Adipose tissue (tissue), 3 donors: ENCODE results near the gene SAMD4A. TPM values are rescaled to one million over a fixed set of nuclear protein-coding genes. Genes with fewer than 3 reads are reported as not detected.
"Not testable (repeated sequence)": the region's sequence is repeated elsewhere in the genome, so short reads cannot be mapped to it uniquely, and the experiment has no call there.

Experiments used
- H3K27ac ChIP-seq: one replicate; pipeline ENCODE4 v1.5.1; 2013; ENCODE audit warnings: low read depth, low read length
- WGBS, 3 donors: extraction: QIAGEN DNeasy Blood & Tissue Kit; methylation state at CpG; one replicate each; pipeline ENCODE4 v1.1.7; 2013; 5-methylcytosine and 5-hydroxymethylcytosine counted together
- polyA plus RNA-seq, 3 donors: library from polyadenylated mRNA; stranded (reverse); fragments of 200-250 nt; gene quantifications; one replicate each; pipeline ENCODE4 v1.2.3, GENCODE V29; 2013
- donor health status: healthy with polysubstance abuse.
- donor health status: Bipolar disorder and iron deficiency.
- donor health status: healthy.

SAMD4A gene
- polyA plus RNA-seq, 3 donors: 2.5 to 23.8 (median 11.9) TPM

DNA sequence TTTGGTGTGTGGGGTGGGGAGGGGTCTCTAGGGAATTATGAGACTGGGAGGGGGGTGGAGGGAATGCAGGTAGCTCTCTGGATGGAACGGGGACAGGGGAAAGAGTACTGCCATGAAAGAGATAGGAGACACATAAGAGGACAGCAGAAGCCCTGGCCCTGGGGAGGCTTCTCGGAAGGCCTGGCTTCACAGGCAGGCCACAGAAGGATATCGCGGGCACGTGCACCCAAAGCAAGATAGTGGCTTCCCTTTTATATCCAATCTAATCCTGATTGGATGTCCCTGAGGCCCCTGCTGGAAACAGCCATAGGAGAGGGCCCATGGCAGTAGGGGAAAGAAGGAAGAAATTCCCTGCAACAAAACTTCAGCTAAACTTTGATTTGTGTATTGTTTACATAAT is 222.2 kb downstream of the SAMD4A start:
- no peak overlapping the region for H3K27ac ChIP-seq
- 88 to 96% (median 93%) methylated on average over 5 of the region's 5 CpGs for WGBS, 3 donors

DNA sequence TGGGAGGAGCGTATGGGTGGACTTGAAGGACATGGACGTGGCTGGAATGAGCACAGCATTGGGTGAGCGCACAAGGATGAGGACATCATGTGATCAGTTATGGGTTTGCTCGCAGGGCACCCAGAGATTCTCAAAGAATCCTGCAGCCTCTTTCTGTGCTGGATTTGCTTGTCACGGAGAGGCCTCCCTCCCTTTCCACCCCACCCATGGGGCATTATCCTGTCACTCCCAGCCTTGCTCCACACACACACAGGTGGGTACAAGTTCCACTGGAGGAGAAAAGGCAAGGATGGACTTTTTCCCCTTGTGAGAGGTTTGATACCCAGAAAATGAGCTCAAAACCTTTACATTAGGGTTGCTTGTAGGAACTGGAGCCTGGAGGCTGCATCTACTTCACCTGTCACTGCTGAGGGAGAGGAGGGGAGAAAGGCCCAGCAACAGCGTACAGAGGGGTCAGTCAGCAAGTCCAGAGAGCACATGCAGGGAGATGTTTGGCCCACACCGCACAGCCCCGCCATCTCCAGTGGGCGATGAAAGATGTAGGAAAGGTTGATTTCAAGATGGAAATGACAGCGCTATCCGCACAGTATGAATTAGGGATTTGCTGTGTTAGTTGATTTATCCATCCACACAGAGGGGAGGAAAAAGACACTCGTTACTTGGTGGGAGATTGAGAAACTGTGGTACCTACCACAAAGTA is 223.0 kb downstream of the SAMD4A start:
- WGBS, 3 donors: 92 to 97% (median 93%) methylated on average over 12 of the region's 12 CpGs
- no peak overlapping the region for H3K27ac ChIP-seq

DNA sequence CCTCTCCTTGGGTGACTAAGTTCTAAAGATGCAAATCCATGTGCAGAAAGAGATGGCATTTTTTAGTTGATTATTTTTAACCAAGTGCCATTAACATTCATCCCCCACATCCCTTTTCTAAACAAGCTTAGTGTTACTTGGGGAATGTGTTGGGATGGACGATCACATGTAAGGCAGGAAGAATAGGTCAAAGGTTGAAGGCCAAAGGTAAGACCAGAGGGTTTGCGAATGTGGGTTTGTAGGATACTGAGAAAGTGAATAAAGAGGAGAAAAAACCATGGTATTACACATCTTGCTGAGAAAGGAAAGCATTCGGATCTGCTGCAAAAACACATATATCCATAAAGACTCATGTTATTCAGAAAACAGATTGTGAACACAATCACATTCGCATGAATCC is 224.1 kb downstream of the SAMD4A start:
- 86 to 94% (median 93%) methylated on average over 4 of the region's 4 CpGs for WGBS, 3 donors
- H3K27ac ChIP-seq: no peak overlapping the region

DNA sequence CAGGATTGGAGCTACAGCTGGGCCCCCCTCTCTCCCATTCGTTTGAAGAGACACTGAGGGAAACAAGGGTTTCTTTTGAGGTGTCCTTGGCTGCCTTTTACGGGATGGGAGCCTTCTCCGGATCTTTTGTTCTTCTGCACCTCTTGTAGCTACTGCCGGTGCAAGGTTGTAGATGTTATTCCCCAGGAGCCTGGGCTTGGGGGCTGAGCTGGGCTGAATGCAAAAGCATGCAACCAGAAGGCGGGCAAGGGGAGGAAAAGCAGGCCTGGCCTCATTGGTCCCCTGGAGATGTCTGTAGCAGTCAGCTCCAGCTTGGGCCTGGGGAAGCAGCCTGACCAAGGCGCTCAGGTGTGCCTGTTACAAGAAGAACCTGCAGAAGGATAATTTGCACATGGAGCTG is 225.4 kb downstream of the SAMD4A start:
- WGBS, 3 donors: 82 to 88% (median 84%) methylated on average over 6 of the region's 6 CpGs

DNA sequence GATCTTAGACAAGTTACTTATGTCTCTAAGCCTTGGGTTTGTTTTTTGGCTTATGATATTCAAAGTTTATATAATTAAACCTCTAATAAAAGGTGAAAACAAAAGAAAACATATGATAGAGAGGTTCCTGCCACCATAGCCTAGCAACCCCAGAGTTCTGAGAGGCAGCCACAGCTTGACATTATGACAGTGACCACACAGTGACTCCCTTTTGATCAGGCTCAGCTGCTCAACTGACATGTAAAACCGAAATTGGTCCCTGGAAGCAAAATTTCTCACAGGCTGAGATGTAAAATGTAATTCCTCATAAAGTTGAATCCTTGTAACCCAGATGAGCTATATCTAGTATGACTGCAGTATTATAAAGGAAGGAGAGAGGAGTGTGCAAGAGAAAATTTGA is 227.2 kb downstream of the SAMD4A start:
- 47 to 63% (median 59%) methylated on average over 1 of the region's 1 CpG for WGBS, 3 donors
- H3K27ac ChIP-seq: no peak overlapping the region

More for the DNA sequence above, 225.4 kb downstream of the SAMD4A start:
- H3K27ac ChIP-seq: no peak overlapping the region

DNA sequence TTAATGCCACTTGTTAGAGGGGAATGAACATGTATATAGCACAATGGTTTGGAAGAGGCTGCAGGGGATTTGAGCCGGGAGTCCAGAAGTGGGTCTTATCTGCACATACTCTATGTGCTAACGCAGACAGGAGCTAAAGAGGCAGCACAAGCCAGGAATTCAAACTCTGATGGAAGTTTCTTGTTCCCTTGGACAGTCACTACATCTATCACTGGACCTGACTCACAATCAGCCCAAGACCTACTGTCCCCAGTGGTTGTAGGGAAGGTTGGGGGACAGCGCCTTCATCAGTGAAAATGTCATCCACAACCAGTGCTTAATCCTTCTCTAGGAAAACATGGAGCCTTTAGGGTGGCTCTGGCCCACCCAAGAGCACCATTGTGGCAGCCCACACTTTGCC is 227.9 kb downstream of the SAMD4A start:
- H3K27ac ChIP-seq: no peak overlapping the region
- whole genome bisulfite sequencing, 3 donors: 92% methylated on average over 3 of the region's 3 CpGs

DNA sequence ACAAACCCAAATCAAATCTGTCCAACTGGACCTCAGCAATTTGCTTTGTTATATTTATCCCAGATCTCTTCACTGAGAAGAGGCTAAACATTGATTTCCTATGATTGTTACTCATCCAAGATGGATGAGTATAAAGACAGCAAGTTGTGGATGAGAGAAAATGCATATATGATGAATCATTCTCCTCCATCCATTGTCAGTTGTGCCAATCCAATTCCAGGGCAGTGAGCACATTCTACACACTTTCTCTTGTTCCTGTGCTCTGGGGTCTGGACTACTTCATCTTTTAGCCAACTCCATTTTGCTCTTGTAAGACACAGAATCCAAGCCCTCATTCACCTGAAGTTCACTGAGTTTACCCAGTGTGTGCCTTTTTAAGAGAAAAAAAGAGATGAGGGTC is 230.0 kb downstream of the SAMD4A start:
- H3K27ac ChIP-seq: no peak overlapping the region

DNA sequence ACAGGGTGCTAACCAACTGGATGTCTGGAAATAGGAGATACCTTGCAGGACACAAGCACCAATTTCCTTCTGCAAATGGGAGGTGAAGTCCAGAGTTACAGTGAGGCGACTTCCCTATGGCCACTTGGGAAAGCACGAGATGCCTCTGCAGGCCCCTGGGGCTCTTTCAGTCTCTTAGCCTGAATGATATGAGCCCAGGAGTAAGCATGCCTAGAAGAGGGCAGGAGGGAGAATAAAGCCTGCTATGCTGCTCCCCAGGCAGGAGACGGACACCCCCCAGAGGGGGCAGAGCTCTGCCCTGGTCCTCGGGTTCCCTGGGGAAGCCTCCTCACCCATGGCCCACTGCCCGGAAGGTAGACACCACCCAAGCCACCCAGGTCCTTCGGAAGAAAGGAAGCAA is 230.6 kb downstream of the SAMD4A start:
- 71 to 83% (median 81%) methylated on average over 6 of the region's 6 CpGs for WGBS, 3 donors
- no peak overlapping the region for H3K27ac ChIP-seq

DNA sequence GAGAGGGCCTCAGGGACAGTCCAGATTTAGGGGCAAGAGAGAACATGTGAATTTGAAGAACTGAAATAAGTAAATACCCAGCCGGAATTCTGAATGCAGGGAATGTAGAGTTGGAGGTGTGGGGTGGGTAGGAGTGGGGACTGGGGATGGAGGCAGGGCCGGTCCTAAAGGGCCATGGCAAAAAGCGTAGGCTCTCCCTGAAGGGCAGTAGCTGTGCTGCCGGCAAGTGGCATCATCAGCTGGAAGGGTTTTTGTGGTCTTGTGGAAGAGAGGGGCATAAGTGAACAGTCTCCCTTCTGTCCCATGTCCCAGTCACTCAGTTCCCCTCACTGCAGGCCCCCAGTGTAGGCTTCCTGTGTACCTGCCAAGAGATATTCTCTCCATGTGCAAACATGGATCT is 231.1 kb downstream of the SAMD4A start:
- WGBS, 3 donors: 45 to 60% (median 55%) methylated on average over 4 of the region's 4 CpGs

DNA sequence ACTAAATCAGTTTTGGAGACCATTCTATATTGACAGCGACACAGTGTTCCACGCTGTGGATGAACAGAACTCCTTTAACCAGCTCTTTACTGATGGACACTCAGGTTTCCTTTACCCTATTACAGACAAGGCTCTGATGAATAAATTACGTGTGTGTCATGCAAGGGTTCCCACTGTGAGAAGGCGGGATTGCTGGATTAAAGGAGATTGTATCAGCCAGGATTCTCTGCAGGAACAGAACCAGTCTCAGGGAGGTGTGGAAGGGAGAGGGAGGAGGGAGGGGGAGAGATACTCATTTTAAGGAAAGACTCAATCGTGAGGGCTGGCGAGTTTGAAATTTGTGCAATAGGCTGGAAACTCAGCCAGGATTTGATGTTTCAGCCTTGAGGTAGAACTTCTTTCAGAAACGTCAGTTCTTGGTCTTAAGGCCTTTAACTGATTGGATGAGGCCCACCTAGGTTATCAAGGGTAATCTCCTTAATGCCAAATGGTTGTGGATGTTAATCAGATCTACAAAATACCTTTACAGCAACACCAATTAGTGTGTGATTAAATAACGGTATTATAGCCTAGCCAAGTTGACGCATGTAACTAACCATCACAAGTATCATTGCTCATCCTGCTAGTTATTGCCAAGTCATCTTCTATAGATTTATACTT is 231.7 kb downstream of the SAMD4A start:
- 80 to 84% (median 84%) methylated on average over 9 of the region's 9 CpGs for WGBS, 3 donors
- H3K27ac ChIP-seq: no peak overlapping the region

More for the DNA sequence above, 231.1 kb downstream of the SAMD4A start:
- H3K27ac ChIP-seq: no peak overlapping the region

DNA sequence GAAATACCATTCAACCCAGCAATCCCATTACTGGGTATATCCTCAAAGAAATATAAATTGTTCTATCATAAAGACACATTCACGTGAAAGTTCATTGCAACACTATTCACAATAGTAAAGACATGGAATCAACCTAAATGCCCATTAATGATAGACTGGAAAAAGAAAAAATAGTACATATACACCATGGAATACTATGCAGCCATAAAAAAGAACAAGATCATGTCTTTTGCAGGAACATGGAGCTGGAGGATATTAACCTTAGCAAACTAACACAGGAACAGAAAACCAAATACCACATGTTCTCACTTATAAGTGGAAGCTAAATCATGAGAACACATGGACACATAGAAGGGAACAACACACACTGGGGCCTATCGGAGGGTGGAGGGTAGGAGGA is 234.6 kb downstream of the SAMD4A start:
- 92 to 98% (median 95%) methylated on average over 2 of the region's 2 CpGs for WGBS, 3 donors
- H3K27ac ChIP-seq: not testable (repeated sequence)

DNA sequence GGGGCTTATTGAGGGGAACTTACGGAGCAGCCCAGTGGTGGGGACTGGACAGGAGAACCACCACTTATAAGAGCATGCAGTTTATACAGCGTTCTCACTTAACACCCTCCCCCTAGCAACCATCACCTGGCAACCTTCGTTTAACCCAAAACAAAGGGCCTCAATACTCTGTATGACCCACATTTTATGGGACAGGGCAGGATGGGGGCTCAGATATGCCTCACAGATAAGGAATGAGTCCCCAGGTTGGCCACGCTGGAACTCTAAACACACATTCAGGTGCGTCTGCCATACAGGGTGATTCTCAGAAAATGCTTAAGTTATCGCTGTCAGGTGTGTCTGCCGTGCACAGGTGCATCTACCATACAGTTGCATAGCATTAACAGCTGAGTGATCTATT is 236.5 kb downstream of the SAMD4A start:
- WGBS, 3 donors: 65 to 86% (median 75%) methylated on average over 7 of the region's 7 CpGs
- no peak overlapping the region for H3K27ac ChIP-seq

DNA sequence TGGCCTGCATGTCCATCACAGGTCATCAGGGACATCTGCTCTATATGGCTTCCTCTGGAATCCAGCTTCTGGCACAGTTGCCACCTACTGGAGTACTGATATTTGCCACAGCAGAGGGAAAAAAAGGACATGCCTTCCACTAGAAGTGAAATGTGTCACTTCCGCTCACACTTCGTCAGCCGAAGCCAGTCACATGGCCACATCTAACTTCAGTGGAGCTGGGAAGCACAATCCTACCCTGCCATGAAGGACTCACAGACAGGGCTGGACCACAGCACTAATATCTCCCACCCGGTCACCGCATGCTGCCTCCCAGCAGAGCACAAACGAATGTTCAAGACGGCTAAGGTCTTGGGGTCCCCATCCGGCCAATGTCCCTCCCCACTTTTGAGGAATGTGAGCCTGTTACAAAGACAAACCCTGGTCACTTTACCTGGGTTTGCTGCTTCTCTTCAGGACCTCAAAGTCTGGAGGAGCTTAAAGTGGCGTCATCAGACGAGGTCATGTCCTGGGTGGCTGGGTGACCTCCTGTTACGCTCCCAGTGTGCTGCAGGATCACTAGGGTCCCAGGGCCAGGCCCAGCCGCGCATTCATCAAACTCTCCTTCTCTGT is 237.1 kb downstream of the SAMD4A start:
- no peak overlapping the region for H3K27ac ChIP-seq
- 80 to 90% (median 89%) methylated on average over 13 of the region's 13 CpGs for WGBS, 3 donors

DNA sequence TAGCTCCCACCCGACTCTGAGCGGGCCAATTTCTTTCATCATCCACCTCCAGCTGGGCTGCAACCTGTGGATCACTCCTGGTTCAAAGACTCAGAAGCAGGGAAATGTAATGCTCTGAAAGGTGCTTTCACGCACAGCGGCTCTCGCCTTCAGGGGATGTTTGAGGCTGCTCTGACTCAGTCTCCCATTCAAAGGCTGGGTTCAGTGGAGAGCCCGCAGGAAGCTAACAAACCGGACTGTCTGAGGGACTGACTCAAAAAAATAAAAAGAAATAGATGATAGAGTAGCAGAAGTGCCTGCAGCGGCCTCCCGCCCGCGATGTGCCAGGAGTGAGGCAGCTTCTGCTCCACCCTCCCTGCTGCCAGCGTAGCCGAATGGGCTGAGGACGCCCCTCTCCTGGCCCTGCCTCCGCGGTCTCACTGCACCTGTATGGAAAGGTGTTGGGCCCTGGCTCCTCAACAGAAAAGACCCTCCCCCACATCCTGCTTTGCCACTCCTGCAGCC is 237.7 kb downstream of the SAMD4A start:
- no peak overlapping the region for H3K27ac ChIP-seq
- WGBS, 3 donors: 61 to 77% (median 74%) methylated on average over 16 of the region's 16 CpGs

DNA sequence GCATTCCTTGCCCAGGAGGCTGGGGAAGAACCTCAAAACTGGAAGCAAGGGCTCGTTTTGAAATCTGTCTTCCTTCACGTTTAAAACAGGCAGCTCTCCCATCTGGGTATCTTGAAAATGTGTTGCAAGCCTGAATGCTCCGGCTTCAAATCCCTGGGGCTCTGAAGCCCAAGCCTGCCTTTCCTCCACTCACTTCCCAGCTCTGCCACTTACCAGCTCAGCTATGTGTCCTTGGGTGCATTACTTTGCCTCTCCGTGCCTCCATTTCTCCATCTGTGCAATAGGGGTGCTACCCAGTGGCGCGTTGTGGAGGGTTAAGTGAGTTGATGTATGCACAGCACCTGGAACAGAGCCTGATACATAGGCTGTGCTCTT is 238.1 kb downstream of the SAMD4A start:
- no peak overlapping the region for H3K27ac ChIP-seq
- WGBS, 3 donors: 49 to 54% (median 52%) methylated on average over 6 of the region's 6 CpGs

DNA sequence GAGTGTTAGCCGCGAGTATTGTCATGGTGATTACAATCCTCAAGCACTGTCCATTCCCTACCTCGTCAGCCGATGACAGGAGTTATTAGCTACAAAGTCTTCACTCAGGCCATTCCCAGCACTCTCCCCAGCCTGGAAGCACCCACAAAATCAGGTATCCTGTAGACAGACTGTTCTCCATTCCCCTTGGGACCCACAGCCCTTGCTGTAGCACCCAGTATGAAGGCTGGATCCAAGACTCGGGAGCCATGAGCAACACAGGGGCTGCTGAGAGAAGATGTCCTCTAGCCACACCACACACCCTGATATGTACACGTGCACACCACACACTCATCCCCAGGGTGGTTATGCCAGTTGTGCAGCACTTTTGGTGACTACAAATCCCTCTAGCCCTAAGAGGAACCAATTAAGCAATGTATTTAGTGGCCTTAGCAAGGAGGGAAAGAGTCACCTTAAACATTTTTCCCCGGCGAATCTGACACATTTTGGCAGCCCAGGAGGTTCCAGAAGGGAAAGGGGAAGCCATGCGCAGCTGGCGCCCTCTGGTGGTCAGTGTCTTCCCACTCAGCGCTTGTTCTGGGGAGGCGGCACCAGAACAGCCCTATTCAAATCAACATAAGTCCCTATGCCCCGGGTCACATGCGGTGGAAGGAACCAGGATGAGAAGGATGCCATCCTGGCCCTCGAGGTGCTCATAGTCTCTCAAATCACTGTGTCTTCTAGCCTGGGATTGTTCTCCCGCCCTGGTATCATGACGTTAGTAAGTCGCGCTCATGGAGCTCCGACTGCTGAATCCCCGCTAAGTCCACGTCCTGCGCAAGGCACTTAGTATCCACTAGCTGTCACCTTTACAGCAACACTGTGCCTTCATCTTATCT is 238.8 kb downstream of the SAMD4A start:
- H3K27ac ChIP-seq: no peak overlapping the region
- 35 to 40% (median 36%) methylated on average over 23 of the region's 23 CpGs for WGBS, 3 donors

DNA sequence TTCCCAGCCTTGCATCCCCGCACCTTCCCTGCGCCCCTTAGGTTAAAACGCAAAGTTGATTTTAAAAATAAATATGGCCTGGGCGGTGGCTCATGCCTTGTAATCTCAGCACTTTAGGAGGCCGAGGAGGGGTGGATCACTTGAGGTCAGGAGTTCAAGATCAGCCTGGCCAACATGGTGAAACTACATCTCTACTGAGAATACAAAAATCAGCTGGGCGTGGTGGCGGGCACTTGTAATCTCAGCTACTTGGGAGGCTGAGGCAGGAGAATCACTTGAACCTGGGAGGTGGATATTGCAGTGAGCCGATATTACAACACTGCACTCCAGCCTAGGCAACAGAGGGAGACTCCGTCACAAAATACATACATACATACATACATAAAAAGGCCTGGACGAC is 239.7 kb downstream of the SAMD4A start:
- no peak overlapping the region for H3K27ac ChIP-seq
- WGBS, 3 donors: 87 to 91% (median 90%) methylated on average over 10 of the region's 10 CpGs

DNA sequence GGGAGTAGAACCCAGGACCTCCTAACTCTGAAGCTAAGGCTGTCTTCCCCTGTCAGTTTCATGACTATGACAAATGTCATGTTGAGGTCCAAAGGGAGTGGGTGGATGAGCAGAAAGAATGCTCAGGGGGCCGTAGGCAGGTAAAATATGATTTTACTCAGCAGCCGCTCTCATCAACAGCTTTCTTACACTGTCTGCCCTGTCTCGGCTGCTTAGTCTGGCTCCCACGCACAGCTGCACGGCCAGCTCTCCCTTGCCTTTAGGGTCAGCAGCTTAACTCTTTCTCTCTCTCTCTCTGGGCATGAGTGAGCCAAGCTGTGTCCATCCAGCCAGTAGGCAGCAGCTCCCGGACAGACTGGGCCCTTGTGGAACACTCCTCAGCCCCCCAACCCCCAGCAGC is 240.5 kb downstream of the SAMD4A start:
- no peak overlapping the region for H3K27ac ChIP-seq
- 72 to 73% (median 72%) methylated on average over 6 of the region's 6 CpGs for WGBS, 3 donors

DNA sequence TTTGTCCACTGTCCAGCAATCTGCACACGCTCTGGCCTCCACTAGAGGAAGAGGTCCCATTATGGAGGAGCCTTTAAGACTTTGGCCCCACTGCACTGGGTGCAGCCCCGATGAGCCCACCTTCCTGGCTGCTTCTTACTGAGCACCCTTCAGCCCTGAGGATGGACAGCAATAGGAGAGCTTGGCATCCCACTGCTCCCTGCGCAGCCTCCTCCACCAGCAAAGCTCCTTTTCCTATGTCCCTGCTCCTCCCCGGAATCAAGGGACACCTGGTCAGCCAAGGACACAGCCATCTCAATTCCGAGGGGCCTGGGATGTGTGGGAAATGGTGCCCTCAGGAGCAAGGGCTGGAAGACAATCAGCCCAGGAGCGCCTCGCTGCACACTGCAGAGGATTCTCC is 241.0 kb downstream of the SAMD4A start:
- 85 to 92% (median 91%) methylated on average over 7 of the region's 7 CpGs for WGBS, 3 donors

More for the DNA sequence above, 241.0 kb downstream of the SAMD4A start:
- H3K27ac ChIP-seq: no peak overlapping the region
